GM19397 (cell line): Measurements from ENCODE around the gene C8A.

Experiments used
- ATAC-seq: cut with Tn5 transposase; IDR thresholded peaks from one replicate; pipeline ENCODE4 v1.9.1; 2021; ENCODE audit warnings: mild to moderate bottlenecking, moderate library complexity; ENCODE audit not compliant: unreplicated experiment

Gene C8A

DNA sequence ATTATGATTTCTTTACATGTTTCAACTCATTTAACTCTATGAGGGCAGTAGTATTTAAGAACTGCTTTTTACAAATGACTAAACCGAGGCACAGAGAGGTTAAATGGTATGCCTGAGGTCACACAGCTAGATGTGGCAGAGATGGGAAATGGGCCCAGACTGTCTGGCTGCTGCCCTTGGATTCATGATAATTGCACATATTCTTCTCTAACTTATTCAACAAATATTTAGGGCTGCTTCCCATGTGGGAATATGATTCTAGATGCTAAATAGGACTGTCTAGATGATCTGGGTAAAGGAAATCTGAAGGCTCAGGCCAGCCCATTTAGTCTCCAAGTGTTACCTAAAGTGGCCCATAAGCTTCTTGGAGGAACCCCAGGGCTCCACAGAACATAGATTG is 26.2 kb downstream of the C8A start:
- ATAC-seq, result no peak

DNA sequence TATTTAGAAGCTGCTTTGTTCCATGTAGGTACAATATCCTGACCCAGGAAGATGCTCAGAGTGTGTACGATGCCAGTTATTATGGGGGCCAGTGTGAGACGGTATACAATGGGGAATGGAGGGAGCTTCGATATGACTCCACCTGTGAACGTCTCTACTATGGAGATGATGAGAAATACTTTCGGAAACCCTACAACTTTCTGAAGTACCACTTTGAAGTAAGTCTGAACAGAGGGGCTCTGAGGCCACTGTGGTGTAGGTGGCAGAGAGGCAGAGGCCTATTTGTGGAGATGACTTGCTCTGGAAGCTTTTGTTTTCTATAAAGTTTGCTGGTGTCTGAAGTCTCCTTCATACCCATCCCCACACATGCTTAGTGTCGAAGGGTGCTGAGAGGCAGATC is 26.8 kb downstream of the C8A start:
- no peak for ATAC-seq

DNA sequence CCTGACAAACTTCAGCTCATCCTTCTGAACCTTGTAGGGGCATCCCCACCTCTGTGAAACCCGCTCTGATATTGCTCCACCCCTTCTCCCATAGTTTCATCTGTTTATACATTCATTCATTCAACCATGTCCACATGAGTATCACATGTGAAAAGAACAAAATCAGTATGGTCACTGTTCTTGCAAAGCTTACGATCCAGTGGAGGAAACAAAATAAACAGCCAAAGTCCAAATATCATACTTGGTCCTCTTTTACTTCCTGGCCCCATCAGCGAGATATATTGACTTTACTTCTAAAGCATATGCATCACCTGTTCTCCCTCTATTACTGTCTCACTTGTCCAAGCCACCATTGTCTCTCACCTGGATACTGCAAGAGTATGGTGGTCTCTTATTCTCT is 35.6 kb downstream of the C8A start:
- ATAC-seq, result no peak

DNA sequence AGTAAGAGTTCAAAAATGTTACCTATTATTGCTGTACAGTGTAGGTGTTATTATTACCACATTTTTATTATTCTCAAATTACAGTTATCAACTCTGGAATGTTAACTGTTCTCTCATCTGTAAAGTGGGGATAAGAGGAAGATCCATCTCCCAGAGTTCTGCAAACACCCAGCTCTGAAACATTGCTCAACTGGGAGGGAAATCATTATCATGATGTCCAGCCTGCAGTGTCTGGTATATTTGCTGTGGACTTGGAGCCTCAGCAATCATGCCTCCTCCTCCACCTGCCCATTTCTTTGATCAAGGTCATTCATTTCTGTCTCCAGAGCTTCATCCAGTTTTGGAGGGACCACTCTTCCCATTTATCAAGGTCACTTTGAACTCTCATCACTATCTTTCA is 39.4 kb downstream of the C8A start:
- ATAC-seq, result no peak

DNA sequence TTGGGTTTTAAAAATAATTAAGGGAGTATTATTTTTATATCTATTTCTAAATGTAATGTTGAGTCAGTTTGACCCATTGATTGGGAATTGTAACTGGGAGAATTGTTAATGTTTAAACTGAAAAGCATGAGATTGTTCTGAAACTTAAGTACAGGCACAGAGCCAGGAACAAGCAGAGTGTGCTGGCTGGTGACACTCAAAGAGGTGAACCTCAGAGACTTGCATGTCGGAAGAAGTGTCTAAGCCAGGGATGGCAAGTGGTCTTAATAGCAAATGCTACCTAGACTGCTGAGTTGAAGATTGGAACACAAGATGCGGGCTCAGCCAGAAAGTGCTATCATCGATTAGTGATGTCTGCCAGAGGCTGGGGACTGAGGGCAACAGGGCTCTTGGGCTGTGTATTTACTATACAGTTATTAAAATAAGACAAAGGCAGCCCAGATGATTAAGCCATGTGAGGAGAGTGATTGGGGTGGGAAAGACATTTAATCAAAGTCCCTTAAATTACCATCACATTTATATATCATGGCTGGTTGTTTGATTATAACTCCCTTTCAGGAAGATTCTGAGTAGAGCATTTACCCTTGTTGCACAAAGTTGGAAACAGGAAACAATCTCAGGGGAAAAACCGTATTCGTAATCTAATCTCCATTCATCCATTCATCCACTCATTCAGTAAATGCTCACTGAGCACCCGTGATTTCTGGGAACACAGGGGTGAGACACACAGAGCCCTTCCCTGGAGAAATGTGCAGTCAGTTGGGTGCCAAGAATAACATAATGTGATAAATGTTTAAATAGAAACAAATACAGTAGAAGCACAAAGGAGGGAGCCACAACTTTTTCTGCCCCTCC is 42.8 kb downstream of the C8A start:
- no peak for ATAC-seq

DNA sequence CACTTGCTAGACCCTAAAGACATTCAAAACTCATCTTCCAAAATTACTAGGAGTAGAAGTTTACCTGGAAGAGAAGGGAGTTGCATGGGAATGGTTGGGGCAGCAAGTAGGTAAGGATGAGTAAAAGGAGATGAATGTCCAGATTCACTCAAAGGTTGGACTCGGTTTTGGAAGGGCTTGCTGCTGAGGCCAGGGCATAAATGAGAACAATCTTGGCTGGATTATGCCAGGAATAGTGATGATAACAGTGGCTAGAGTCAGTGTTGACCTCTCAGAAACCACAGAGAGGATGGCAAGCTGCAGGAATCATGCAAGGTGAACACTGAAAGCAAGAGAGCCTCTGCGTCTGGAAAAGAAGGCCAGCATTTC is 43.4 kb downstream of the C8A start:
- no peak for ATAC-seq

DNA sequence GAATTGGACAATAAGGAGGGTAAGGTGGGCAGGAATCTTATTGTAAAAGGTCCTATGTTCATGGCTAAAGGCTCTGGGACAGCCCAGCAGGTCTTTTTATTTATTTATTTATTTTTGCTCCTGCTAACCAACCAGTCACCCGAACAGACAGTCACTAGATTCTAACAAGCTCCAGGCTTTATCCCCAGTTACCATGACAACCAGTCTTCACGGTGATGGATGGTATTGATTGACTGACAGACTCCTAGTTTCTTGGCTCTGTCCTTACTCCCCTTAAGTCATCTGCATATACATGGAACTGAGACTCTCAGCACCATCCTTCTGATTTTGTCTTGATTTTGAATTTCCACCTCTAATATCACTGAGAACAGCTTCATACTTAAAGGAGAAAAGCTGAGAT is 44.3 kb downstream of the C8A start:
- ATAC-seq, result no peak

DNA sequence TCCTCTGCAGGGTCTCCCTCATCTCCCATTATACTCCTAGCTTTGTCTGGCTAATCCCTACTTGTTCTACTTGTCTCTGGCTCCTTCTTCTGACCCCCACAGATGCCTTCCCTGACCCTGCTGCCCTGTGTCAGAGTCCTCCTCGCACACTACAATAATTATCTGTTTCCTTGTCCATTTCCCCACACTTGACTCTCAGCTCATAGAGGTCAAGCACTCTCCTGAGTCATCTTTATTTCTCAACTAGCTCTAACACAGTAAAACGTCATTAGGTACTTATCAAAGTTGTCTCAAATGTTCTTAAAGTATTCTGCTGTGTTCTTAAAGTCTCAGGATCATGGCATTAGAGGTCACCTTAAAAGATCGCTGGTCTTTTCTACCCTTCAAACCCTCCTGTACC is 47.1 kb downstream of the C8A start:
- no peak for ATAC-seq

DNA sequence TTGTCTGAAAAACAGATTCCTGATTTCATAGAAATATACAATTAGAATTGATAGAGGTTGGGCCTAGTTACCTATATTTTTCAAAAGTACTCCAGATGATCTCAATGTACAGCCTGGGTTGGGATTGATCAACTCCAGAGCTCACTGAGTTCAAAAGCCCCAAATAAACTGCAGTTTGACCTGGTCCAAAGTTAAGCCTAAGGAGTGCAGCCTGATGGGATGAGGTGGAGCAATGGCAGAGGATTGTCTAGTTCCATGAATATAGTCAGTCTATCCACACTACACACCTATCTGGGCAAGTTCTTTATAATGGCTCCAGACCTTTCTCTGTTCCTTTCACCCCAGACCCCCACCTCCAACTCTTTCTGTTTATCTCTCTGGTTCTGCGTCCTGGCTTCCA is 49.2 kb downstream of the C8A start:
- ATAC-seq, result no peak

DNA sequence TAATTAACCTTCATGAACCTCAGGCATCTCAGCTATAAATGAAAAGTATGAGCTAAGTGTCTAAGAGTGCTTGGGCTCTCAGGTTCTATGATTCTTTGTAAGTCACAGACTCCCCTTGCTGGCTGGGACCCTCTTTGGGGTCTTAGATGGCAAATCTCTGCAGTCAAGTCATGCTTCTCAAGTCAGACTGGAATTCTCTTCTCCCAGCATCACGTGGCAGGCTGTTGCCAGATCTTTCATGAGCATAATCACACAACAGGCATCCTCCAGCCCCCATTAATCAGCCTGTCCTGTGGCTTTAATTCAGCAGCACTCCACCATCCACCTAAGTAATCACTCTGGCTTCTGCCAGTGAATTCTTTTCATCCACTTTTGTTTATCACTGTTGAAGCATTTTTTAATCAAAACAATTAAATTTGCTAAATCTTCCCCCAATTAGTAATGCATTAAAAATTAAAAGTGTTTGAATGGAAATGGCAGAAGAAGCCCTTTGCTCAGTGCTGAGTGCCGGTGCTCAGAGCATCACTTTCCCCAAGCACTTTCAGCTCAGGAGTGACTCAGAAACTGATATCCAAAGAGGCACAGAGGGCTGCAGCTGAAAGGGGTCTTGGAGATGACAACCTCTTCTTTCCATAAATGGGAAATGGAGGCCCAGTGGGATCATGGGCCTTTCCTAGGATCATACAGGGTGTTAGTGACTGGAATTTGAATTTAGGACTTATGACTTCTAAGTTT is 50.2 kb downstream of the C8A start:
- ATAC-seq, result no peak

DNA sequence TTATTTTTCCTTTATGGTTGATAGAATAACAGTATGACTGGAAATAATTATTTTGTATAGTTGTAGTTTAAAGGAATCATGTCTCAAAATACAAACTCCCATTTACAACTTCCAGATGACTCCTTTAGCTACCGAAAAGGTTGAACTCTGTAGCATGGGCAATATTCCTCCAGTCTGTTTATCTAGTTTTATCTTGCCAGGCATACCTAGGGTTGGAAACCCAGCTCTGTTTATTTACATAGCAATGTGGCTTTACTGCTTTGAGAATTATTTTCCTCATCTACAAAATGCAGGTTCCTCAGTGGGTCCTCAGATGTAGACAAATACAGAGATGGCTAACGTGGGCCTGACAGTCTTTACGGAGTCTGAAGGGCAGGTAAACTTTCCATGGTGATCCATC is 51.1 kb downstream of the C8A start:
- no peak for ATAC-seq

DNA sequence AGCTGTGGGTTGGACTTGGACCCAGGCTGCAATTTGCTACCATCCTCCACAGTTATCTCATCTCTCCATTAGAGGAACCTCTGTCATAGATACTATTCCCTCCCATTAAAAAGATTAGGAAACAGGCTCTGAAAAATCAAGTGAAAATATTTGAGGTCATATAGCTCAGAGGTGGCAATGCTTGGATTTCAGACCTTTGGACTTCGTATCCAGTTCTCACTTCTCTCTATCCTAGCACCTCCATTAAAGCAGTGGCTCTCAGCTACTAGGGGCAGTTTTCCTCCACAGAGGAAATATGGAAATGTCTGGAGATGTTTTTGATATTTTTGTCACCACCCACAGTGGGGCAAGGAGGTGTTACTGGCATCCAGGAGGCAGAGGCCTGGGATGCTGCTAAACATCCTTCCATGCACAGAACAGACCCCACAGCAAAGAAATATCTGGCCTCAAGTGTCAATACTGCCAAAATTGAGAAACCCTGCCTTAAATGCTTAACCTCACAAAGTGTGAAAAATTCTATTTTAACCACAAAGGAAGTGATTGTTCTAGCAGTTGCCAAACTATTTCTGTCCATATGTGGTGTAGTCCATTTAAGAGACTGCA is 54.1 kb downstream of the C8A start:
- ATAC-seq, result no peak

DNA sequence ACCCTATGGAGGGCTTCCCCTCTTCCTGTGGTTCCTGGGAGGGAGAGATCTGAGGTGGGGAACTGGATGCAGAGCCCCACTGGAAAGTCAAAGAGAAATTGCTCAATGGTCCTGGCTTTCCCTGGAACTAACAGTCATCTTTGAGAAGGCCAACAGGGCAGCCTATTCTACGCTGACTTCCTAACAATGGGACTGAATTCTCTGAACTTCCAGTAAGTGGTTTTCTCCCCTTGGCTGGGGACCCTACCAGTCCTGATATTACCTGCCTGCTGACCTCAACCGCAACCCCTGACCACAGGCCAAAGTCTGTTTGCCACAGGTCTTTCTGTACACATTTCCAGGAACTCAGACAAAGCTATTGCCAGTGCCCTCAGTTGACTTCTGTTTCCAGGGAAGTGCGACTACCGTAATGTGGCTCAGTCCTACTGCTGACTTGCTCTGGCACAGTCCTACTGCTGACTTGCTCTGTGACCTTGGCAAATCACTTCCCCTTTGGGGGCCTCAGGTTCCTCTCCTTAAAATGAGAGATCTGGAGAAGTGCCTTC is 55.9 kb downstream of the C8A start:
- ATAC-seq, result no peak

DNA sequence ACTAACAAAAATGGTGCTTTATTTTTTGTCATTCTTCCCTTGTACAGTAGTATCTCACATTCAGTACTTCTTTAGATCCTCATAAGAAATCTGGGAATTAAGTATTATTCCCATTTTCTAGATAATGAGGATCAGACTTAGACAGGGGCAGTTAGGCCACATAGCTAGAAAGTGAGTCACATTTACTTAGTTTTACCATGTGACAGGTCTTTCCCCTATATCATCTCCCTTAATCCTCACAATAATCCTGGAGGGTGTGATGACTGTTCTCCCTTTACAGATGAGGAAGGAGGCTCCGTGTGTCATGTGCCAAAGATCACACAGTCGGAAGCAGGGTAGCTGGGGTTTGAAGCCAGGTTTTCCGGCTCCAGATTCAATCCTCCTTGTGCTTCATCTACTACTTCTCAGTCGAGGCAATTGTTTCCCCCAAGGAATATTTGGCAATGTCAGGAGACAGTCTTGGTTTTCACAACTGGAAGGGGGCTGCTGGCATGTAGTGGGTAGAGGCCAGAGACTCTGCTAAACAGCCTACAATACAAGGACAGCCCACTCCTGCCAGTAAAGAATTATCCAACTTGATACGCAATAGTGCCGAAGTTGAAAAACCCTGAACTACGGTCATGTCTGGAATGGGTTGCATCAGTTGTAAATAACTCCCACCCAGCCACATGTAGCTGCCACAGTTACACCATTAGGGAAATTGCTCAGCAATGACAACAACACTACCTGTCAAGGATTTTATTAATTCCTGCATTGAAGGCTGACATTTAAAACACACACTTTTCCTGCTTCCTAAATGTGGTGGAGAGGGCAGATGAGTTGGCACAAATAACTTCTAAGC is 56.7 kb downstream of the C8A start:
- no peak for ATAC-seq

DNA sequence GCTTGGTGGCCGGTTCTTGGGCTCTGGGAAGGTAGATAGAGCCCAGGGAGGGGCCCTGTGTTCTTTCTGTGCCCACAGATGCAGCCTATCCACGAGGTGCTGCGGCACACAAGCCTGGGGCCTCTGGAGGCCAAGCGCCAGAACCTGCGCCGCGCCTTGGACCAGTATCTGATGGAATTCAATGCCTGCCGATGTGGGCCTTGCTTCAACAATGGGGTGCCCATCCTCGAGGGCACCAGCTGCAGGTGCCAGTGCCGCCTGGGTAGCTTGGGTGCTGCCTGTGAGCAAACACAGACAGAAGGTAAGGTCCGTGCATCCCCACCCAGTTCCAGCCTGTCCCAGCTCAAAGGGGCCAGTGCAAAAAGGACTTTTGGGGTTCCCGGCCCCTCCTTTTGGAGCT is 57.7 kb downstream of the C8A start:
- ATAC-seq, result no peak

DNA sequence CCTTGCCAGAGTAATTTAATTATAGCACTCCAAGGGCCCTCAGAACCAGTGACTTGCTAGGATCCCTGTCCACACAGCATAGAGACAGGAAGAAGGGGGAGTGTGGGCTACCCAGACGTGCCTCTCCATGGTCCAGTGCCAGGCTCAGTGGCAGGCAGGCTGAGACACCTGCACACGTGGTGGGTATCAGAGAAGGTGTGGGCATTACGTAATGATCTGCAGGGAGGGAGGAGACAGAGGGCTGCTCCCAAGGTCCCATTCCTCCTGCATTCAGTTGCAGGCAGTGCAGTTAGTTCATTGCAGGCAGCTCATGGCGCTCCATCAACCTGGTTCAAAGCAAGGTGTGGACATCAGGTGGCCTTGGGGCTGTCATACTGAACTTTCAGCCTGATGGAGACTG is 61.4 kb downstream of the C8A start:
- ATAC-seq, result no peak

DNA sequence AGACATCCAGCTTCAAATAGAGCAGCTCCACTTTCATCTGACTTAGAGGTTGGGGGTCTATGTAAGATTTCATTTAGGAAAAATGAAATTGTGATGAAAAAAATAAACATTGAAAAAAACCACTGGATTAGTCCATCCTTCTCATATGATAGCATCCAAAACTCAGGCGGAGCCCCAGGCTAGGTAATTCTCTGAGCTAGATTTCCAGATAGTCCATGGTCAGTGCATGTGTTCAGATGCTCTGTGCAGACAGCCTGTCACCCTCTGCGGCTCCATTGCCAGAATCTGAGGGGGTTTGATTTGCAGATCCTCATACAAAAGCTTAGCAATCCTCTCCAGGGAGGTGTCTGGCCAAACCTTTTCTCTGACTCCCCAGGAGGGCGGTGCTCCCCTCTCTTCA is 62.0 kb downstream of the C8A start:
- ATAC-seq, result no peak

DNA sequence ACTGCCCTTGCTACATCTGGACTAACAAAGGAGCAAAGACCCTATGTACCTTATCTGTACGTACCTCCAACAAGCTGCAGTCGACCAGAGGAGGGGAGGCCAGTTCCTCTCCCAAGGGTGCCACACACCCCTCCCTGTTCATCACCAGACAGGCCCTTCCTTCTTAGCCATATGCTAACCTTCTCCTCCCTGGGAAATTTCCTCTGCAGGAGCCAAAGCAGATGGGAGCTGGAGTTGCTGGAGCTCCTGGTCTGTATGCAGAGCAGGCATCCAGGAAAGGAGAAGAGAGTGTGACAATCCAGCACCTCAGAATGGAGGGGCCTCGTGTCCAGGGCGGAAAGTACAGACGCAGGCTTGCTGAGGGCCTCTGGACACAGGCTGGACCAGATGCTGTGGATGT is 62.8 kb downstream of the C8A start:
- ATAC-seq, result no peak

DNA sequence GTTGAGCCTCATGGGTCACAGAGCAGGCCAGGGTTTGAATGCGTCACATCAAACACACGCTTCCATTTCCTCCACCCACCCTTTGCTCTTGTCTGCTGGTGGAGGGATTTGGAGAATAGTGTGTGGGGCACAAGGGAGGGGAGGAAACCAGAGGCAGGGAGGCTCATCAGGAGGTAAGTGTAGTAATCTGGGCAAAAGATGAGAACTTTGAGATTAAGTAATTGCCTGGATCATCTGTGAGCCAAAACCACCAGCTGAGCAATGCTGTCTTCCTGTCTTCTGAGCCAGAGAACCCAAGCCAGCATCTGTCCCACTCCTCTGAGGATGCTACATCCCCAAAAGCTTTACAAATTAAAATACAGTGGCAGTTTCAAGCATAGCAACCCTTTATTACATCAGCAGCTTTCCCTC is 66.0 kb downstream of the C8A start:
- ATAC-seq, result no peak

DNA sequence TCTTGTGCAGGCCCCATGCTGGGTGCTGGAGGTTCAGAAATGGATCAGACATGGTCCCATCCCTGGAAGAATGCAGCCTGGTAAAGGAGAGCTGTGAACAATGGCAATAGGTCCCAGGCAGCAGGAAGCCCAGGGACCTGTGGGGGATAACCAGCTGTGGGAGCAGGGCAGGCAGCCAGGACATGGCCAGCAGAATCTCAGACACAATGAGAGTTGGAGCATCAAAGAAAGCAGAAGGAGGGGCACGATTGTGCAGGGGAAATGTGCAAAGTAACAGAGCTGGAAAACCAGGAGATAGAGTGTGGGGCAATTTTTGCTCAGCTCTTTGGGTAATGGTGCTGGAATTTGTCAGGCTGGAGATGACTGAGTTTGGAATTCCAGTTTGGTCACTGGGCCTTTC is 66.9 kb downstream of the C8A start:
- no peak for ATAC-seq

DNA sequence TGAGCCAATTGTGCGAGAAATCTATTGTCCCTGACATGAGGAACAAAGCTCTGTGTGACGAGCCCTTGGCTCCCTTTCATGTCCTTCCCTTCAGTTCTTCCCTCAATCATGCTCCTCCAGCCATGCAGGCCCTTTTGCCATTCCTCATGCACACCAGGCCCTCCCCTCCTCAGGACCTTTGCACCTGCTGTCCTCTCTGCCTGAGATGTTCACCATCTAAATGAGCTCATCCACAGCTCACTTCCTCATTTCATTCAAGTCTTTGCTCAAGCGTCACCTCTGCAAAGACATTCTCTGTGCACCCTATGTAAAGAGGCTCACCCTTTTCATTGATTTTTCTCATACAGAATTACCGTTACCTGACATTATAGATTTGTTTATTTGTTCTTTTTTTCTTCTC is 67.5 kb downstream of the C8A start:
- ATAC-seq, result no peak
